NOMO-1 (cell line): ENCODE measurements around the gene PIK3AP1.

Experiments
- DNase-seq, 2 experiments: peaks; one replicate each; lab custom pipeline; 2025; ENCODE audit not compliant: unreplicated experiment in 2 of 2; lab: John Stamatoyannopoulos, UW

PIK3AP1 gene

GRCh38 chr10:96737307-96737902 lies 17.1 kb upstream of the PIK3AP1 start:
- DNase-seq, result peak; percentile 41 to 66

GRCh38 chr10:96724621-96725020 lies 4.3 kb upstream of the PIK3AP1 start:
- no peak for DNase-seq

DNA sequence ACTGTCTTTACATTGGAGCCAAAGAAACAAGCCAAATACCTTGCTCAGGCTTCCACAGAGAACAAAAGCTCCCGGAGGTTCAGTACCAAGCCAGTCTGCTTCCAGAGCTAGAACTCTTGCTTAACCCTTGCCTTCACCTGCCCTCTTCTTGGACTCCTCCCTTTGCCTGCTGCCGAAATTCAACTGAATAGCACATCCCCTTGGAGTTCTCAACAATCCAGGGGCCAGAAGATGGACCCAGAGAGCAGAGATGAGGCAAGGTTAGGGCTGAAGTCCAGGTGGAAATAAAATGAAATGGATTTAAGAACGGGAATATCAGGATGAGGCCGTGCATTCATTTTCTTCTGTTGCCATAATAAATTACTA lies 876 bp upstream of the PIK3AP1 start:
- no peak for DNase-seq

DNA sequence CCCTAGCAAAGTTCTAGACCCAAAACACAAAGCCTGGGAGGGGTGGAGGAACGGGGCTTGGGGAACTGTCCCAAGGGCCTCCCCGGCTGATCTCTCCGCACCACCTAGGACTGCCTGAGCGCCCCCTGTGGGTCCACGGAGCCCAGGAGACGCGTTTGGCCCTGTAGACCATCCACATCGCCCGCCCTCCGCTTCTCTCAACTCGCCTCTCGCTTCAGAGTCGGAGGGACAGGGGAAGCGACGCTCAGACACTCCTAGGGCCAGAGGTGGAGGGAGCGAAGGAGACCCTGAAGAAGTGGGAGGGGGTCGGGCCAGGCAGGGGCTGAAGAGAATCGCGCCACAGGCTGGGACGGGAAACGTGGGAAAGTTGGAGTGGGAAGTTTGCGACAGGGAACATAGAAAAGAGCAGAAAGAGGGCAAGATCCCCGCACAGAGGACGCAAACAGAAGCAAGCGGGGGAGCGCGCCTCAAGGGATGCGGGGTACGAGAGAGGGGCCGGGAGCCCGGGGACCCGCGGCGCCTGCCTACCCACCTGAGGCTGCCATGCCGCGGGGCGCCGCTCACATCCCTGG lies 378 bp downstream of the PIK3AP1 start:
- peak; percentile 82 to 85 for DNase-seq

DNA sequence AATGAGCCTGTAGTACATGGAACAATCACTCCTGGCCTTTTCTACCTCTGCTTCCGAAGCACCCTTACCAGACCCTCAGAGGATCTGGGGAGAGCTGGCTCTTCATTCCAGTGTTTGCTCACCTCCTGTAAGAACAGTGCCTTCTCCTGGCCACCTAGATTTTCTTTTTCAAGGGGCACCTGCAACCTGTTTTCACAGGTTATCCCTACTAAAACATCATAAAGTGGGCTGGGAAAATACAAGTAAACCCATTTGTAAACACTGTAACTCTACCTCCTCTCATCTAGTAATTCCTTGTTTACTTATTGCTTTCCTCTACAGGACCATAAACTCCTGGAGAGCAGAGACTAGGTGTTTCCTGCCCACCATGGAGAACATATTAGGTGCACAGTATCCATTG lies 1.1 kb downstream of the PIK3AP1 start:
- no peak for DNase-seq

DNA sequence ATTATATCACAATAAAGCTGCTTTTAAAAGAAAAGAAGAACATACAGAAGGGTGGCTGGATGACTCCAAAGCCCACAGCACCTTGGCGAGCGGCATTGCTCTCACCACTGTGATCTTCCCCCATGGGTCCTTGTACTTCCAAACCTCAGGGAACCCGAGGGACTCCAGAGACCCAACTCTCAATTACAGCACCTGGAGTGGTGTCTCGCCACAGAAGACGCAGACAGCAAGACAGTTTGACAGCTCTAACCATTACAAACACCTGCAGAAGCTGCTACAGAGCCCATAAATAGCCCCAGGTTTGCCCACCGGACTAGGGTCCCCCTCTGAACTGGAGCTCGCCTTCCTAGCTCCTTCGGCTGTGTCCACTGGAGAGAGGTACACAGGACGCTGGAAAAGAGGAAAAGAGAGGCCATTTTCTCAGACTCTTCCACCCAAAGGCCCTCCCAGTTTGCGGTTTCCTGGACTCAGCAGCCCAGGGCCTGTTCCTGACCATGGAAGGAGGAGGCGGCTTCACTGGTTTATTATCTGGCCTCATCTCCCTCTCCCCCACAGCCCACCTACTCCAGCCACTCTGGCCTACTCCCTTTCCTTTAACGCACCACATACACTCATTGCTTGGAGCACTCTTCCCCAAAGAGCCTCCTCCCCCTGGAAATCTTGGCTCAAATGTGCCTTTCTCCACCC lies 1.9 kb downstream of the PIK3AP1 start:
- DNase-seq, result no peak

DNA sequence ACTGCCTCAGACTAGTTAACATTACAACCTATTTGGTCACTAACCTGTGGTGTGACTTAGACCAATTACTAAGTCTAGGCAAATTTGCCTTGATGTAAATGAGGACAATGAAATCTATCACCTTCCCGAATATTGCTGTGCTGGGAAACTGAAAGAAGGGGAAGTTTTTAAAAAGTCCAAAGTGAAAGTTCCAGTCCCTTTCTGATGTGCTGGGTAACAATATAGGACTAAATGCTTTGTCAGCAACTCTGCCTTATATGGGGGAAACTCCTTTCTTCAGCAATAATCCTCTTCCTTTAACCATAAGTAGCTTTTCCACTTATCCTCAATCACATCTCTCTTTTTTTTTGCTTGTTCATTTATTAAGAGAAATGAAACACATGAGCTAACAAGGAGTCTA lies 3.9 kb downstream of the PIK3AP1 start:
- DNase-seq, result no peak

- no peak for DNase-seq
Measured at GRCh38 chr10:96714746-96715255, 5.5 kb downstream of the PIK3AP1 start.

DNA sequence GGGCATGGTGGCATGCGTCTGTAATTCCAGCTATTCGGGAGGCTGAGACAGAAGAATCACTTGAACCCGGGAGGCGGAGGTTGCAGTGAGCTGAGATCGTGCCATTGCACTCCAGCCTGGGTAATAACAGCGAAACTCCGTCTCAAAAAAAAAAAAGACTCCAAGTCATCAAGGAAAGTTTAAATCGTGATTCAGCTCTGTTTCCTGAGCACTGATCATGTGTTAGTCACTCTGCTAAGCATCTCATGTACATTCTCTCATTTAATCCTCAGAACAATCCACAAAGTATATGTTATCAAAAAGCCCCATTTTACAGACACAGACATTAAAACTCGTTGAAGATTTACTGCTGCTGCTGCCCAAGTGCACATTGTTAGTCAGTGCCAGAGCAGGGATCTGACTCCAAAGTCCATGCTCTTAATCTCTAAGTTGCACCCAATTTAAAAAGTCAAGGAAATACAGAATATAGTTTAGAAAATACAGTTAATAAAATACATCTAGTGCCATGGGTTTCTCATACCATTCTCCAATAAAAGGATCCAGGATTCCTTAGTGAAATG lies 6.2 kb downstream of the PIK3AP1 start:
- DNase-seq, result no peak

GRCh38 chr10:96712662-96713271 lies 7.5 kb downstream of the PIK3AP1 start:
- no peak for DNase-seq

DNA sequence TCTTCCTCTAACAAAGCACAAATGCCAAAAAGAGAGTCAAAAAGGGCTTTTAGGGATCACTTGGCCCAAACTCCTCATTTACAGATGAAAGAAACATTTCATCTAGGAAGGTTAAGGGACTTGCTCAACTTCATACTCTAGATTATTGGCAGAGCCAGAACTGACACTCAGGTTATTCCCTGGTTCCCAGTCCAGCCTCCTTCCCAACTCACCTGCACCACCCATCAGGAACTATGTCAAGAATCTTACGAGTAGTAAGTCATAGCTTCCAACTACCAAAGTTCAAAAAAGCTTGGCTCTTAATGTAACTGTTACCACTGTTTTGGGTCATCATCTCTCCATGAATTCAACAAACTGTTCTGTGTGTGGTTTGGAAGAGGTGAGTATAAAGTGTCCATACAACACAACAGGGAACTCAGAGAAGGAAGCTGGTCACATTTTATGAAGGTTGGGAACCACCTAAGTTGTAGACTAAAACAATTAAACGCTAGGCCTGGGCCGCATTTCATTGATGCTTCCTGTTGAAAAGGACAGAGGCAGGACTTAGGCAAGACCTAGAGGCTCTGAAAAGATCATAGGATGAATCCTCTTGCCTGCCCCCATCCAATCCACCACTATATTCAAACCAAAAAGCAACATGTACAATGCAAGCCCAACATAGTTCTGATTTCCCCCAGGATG lies 9.1 kb downstream of the PIK3AP1 start:
- no peak for DNase-seq

GRCh38 chr10:96709525-96709924 lies 10.8 kb downstream of the PIK3AP1 start:
- DNase-seq, result no peak

DNA sequence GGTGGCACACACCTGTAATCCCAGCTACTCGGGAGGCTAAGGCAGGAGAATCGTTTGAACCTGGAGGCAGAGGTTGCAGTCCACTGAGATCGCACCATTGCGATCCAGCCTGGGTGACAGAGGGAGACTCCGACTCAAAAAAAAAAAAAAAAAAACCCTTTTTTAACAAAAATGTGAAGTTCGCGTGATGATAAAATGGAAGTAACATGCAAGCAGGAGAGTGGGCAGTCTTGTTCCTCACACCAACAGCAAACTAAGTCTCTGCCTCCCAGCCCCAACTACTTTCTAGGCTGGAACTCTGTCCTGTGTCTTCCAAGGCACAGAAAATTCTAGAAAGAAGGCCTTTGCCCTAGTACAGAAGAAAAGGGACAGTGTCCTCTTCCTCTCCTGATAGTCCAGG lies 11.3 kb downstream of the PIK3AP1 start:
- DNase-seq, result no peak

DNA sequence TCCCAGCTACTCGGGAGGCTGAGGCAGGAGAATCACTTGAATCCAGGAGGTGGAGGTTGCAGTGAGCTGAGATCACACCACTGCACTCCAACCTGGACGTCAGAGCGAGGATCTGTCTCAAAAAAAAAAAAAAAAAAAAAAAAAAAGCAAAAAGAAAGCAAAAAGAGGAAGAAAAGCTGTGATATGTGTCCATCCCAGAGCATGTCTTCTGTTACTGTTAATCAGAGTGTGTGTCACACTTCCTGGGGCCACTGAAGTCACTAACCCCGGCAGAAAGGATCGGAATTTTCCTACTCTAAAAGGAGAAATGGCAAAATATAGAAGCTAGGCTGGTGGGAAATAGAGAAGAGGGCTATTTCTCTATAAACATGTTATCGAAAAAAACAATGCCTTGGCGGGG lies 11.9 kb downstream of the PIK3AP1 start:
- peak; percentile 93 to 95 for DNase-seq

DNA sequence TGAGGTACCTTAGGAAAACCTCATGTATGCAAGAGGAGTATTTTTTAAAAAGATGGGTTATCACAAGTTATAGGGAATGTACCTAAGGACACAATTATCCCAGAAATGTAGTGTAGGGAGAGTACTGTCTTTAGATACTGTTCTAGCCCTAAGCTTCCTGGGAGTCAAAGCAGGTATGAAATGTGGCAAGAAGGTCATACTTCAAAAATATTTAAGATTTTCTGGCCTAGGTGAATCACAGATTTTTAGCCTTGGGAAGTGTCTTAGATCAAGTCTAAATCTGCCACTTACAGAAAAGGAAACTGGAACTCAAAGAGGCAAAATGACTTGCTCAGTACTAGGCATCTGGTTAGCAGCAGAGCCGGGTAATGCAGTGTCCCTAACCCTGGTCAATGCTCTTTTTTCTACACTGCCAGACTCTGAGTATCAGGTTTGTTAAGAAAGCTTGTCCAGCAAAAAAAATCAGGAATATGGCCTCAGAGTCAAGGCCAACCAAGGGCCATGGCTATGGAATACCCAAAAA lies 13.9 kb downstream of the PIK3AP1 start:
- no peak for DNase-seq

DNA sequence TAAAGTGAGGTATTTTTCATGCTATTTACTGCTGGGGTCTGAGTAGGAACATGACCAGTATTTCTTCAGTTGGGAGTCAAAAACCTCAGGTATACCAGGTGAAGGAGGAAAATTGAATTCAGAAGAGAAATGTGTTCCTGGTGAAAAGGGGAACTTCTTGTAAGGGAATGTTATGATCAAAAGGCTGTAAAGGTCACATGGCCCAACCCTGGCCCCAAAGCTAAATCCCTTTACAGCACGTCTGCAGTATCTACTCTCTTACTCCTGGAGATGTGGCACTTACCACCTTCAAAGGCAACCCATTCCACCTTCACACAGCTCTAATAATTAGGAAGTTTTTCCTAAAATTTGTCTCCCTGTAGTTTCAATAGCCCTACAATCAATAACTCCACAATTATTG lies 15.2 kb downstream of the PIK3AP1 start:
- peak in 1 of 2 experiments; percentile 32 for DNase-seq

- no peak for DNase-seq
Measured at GRCh38 chr10:96704563-96704962, 15.8 kb downstream of the PIK3AP1 start.

- peak; percentile 41 to 62 for DNase-seq
Measured at GRCh38 chr10:96703358-96703757, 17.0 kb downstream of the PIK3AP1 start.

DNA sequence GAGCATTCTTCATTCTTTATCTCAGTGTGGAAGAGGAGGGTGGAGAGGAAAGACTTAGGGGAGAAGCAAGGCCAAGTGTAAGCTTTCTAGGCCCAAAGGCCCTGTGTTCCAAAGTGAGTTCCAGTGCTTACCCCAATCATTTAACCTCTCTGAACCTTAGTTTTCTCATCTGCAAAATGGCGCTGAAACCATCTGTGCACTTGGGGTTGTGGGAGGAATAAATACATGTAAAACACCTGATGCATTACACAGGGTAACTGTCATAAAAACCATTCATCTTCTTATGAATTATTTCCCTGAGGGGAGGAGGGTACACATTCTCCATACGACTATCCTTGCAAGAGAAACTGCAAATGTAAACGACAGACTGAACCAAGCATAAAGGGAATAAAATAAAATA lies 19.0 kb downstream of the PIK3AP1 start:
- DNase-seq, result no peak

DNA sequence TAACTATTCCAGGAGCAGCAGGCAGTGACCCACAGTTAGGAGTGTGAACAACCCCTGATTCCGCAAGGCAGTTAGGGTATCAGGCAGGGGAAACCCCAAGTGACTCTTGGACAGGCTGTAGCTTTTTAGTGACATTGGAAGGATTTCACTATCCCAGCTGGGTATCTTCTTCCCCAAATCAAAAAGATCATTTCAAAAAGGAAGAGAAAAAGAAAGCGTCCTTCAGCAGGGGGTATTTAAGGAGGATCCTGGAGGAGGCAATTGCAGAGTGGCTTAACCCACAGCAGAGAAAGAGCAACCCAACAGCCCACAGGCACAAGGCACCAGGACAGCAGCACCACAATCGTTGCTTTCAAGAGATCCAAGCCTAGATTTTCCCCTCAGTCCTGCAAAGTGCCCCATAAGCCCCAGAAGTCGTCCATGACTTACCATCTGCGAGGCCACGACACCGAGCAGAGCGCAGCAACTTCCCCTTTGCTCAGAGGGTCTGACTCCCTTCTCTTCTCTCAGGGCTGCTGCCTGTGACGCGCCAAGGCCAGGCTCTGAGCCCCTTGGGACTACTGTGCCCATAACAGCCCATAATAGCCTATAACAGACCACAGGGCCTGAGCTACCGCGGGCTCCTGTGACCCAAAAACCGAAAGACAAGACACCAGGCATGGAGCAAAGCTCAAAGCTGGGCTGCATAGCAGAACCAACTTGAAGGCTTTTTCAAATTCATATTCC lies 19.8 kb downstream of the PIK3AP1 start:
- peak; percentile 63 to 76 for DNase-seq
